OCI-M1 (cell line): Measurements from ENCODE around the gene CACNA1H.

Experiments used
- DNase-seq: peaks from one replicate; lab custom pipeline; 2025; lab: John Stamatoyannopoulos, UW

The CACNA1H gene

GRCh38 chr16:1158456-1159324 is 5.8 kb downstream of the CACNA1H start:
- DNase-seq, result no peak

GRCh38 chr16:1159325-1159972 is 6.5 kb downstream of the CACNA1H start:
- DNase-seq, result no peak

- no peak for DNase-seq
Measured at GRCh38 chr16:1159973-1160772, 7.3 kb downstream of the CACNA1H start.

- no peak for DNase-seq
Measured at GRCh38 chr16:1160773-1161348, 8.0 kb downstream of the CACNA1H start.

- no peak for DNase-seq
Measured at GRCh38 chr16:1162701-1163566, 10.0 kb downstream of the CACNA1H start.

GRCh38 chr16:1163567-1164055 is 10.7 kb downstream of the CACNA1H start:
- peak; percentile 29 for DNase-seq

DNA sequence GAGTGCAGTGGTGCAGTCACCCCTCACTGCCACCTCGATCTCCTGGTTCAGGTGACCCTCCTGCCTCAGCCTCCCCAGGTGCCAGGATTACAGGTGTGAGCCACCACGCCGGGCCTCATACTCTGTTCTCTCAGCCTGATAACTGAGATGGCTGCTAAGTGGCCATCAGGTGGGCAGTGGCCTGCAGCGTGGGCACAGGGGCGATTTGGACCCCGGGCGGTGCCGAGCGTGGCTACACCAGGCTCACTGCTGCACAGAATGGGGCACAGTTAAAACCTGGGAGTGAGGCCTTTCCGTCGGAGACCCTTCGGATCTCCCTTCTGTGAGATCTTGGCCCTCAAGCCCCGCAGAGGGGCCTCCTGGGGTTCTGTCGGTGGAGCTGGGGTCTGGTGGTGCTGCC is 11.5 kb downstream of the CACNA1H start:
- DNase-seq, result no peak

- no peak for DNase-seq
Measured at GRCh38 chr16:1164975-1165374, 12.1 kb downstream of the CACNA1H start.

GRCh38 chr16:1165511-1165910 is 12.6 kb downstream of the CACNA1H start:
- no peak for DNase-seq

DNA sequence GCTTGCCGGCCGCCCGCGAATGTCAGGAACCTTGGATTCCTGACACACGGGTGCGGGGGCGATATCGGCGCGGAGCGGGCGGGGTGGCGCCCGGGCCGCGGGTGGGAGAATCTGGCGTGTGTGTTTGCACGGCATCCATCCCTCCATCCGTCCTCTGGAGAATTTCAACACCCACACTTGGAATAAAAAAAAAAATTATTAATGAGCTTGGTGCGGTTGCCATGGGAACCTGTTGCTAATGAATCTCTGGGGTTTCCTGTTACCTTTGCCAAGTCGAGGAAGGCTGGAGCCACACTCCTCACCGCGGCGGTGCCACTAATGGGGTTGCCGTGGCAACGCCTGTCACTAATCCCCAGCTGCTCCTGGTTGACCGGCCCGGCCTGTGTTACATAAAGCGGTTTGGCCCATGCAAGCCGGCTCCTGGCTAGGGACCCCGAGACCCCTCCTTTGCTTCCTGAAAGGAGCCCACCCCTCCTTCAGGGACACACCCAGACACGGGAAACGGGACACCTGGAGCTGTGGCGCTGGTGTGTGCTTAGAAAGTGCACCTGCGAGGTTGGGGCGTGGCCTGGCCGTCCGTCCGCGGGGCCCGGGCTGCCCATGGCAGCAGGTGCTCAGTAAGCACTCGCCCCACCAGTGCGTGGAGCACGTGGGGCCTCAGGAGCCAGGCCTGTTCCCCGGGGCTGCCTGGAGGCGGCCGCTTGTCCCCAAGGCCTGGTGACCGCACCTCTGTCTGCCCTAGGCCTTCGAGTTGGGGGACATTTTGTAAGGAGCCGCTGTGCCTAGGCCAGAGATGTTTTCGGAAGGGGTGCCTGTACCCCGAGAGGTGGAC is 14.6 kb downstream of the CACNA1H start:
- DNase-seq, result no peak

DNA sequence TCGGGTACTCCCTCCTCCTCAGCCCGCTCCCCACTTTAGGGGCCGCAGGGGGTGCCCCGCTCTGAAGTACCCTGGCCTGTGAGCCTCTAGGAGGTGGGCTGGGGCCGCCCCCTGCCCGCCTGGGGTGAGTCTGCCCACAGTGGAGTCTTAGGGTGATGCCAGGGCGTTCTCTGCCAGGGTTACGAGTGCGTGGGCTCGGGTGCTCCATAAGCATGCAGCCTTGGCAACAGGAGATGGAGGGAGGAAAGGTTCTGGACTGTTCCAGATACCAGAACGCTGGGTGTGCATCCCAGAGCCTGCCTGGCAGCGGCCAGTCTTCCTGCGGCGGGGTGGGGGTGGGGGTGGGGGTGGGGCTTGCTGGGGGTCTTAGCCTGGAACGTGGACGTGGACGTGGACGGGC is 15.9 kb downstream of the CACNA1H start:
- DNase-seq, result no peak

GRCh38 chr16:1169285-1170075 is 16.6 kb downstream of the CACNA1H start:
- DNase-seq, result no peak

DNA sequence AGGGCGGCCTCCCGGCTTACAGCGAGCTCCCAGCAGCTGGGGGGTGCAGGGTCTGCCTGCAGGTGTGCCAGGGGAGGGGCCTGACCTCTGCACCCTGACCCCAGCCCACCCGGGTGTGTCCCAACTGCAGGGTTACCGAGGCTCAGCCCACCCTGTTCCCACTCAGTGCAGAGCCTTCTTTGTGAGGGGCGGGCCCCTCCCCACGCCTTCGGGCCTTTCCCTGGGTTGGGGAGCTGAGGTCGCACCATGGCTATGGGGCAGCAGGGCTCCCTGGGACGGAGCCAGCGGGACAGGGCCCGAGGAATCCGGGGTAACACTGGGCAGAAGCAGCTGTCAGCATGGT is 17.1 kb downstream of the CACNA1H start:
- no peak for DNase-seq

GRCh38 chr16:1171001-1171400 is 18.1 kb downstream of the CACNA1H start:
- DNase-seq, result no peak

- no peak for DNase-seq
Measured at GRCh38 chr16:1171854-1172428, 19.0 kb downstream of the CACNA1H start.

GRCh38 chr16:1172651-1173050 is 19.7 kb downstream of the CACNA1H start:
- no peak for DNase-seq

DNA sequence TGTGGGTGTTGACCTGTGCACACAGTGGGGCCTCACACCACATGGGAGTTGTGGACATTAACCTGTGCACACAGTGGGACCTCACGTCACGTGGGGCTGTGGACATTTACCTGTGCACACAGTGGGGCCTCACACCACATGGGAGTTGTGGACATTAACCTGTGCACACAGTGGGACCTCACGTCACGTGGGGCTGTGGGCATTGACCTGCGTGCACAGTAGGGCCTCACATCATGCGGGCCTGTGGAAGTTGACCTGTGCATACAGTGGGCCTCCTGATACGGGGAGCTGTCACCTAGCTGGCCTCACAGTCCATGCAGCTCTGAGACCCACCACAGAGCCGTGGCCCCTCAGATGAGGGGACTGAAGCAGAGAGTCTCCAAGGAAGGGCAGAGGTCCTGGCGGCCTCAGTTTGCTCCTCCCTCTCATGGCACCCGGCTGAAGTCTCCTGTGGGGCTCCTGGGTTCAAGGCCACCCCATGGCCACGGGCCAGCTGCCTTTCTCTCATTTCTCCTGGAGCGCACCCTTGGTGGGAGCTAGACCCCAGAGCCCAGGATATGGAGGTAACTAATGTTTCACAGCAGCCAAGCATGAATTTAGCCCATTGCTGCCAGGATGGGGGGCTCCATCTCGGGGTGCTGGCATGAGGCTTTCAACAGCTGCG is 21.0 kb downstream of the CACNA1H start:
- no peak for DNase-seq

DNA sequence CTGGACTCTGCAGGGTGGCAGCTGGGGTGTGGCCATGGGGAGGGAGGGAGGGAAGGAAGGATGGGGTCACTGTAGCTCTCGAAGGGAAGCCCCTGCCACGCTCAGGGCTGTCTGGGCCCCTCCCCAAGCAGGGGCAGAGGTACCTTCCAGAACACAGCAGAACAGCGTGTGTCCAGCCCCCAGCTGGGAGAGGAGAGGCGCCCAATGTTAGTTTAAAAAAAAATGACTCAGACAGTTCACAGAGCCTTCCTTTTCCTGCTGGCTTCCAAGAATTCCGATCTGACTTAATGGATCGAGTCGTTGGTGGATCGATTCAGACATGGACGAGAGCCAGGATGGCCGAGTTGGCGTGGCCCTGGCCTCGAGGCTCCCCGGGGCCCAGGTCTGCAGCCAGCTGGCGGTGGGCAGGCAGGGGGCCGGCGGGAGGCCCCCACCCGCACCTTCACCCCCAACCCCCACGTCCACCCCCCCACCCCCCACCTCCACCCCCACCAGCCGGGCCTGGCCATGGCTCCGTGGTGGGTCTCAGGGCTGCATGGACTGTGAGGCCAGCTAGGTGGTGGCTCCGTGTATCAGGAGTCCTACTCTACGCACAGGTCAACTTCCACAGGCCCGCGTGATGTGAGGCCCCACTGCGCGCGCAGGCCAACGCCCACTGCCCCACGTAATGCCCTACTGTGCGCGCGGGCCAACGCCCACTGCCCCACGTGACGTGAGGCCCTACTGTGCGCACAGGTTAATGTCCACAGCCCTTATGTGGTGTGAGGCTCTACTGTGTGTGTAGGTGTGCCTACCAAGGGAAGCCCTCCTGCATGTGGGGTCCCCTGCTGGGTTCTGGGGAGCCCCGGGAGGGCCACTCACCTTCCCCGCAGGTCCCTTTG is 21.8 kb downstream of the CACNA1H start:
- no peak for DNase-seq
